ENCODE measurements around the gene ADAMTS9.

GRCh38 chr3:64617610-64618009 lies 70.2 kb downstream of the ADAMTS9 start:
- TF ChIP-seq CTCF (IDR thresholded peaks at IDR 0.05; ENCODE audit: low read depth, low read length, missing input control) (no peak), FOXA1 (IDR thresholded peaks at IDR 0.05) (no peak), TAF1 (conservative IDR thresholded peaks at IDR 0.05) (no peak), RAD21 (IDR thresholded peaks at IDR 0.05) (no peak), REST (IDR thresholded peaks at IDR 0.05) (no peak), GABPA (IDR thresholded peaks at IDR 0.05 in 1 of 2, conservative IDR thresholded peaks at IDR 0.05 in 1 of 2) (no peak), MAX (IDR thresholded peaks at IDR 0.05) (no peak), EGR1 (IDR thresholded peaks at IDR 0.05; ENCODE audit: low read depth in 2 of 2) (no peak), RXRA (IDR thresholded peaks at IDR 0.05) (no peak), ZBTB33 (IDR thresholded peaks at IDR 0.05) (no peak), JUND (IDR thresholded peaks at IDR 0.05) (no peak), ATF3 (IDR thresholded peaks at IDR 0.05) (no peak), YY1 (IDR thresholded peaks at IDR 0.05) (no peak), HNF4A (conservative IDR thresholded peaks at IDR 0.05) (no peak)

Measured in liver (tissue), 3 donors.